NCI-H510A treated with DMSO at 0.1 percent for 48 hours (cell line): ENCODE results near the gene TCAP.

ENCODE experiments used
- DNase-seq: peaks from one replicate; lab custom pipeline; 2025; lab: John Stamatoyannopoulos, UW

TCAP gene

GRCh38 chr17:39664581-39665561 is at the start of gene TCAP:
Gene TCAP (plus strand): TSS chr17:39665349. CDS start chr17:39665360, 11 bp downstream.
- DNase-seq, result no peak

- no peak for DNase-seq
These were observed 49.7 kb upstream of the TCAP start for GRCh38 chr17:39615434-39615833.

GRCh38 chr17:39617100-39617445 is 48.1 kb upstream of the TCAP start:
- DNase-seq, result no peak

GRCh38 chr17:39617446-39618245 is 47.5 kb upstream of the TCAP start:
- DNase-seq, result peak; percentile 87

GRCh38 chr17:39618246-39618913 is 46.8 kb upstream of the TCAP start:
- peak; percentile 87 for DNase-seq

GRCh38 chr17:39618956-39619785 is 46.0 kb upstream of the TCAP start:
- no peak for DNase-seq

GRCh38 chr17:39619786-39620101 is 45.4 kb upstream of the TCAP start:
- no peak for DNase-seq

- DNase-seq, result peak; percentile 79
These were observed 43.4 kb upstream of the TCAP start for GRCh38 chr17:39621523-39622379.

GRCh38 chr17:39622380-39623006 is 42.7 kb upstream of the TCAP start:
- no peak for DNase-seq

GRCh38 chr17:39623356-39623950 is 41.7 kb upstream of the TCAP start:
- peak; percentile 74 for DNase-seq

GRCh38 chr17:39624313-39624712 is 40.8 kb upstream of the TCAP start:
- no peak for DNase-seq

GRCh38 chr17:39625198-39625785 is 39.9 kb upstream of the TCAP start:
- no peak for DNase-seq

GRCh38 chr17:39626171-39627046 is 38.7 kb upstream of the TCAP start, which contains the start of gene PPP1R1B:
Gene PPP1R1B (plus strand): TSS chr17:39626952. CDS start chr17:39627393, 441 bp downstream.
- DNase-seq, result no peak

GRCh38 chr17:39627047-39627711 is 38.0 kb upstream of the TCAP start:
- no peak for DNase-seq

GRCh38 chr17:39627712-39628516 is 37.2 kb upstream of the TCAP start:
- peak; percentile 27 for DNase-seq

- DNase-seq, result peak; percentile 86
These were observed 36.3 kb upstream of the TCAP start for GRCh38 chr17:39628655-39629493.
